Stimulated activated CD8-positive, alpha-beta memory T cell treated with anti-CD3 and anti-CD28 coated beads, Interleukin-7, amount 100 ng/mL, for 24 hours (primary cell): ENCODE data around the gene HES7.
"Not testable (repeated sequence)": the region's sequence is repeated elsewhere in the genome, so short reads cannot be mapped to it uniquely, and the experiment has no call there.

Source experiments
- DNase-seq: peaks from one replicate; pipeline ENCODE4 v3.0.0-alpha.2; 2020; ENCODE audit warnings: low read depth

Gene HES7

DNA sequence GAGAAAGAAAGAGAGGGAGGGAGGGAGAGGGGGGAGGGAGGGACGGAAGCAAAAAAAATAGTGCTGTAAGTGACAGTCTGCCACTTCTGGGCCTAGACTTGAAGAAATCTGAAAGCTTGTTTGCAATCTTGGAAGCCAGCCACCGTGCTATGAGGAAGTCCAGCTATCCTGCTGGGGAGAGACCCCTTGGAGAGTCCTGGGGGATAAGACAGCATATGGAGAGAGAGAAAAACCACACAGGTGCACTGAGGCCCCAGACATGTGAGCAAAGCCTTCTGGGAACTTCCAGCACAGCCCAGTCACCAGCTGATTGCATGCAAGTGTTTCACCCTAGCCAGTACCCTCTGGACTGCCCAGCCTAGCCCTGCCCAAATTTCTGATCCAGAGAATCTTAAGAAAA, 23.8 kb downstream of the HES7 start:
- no peak for DNase-seq

GRCh38 chr17:8096541-8096940, 27.4 kb downstream of the HES7 start:
- DNase-seq: no peak

DNA sequence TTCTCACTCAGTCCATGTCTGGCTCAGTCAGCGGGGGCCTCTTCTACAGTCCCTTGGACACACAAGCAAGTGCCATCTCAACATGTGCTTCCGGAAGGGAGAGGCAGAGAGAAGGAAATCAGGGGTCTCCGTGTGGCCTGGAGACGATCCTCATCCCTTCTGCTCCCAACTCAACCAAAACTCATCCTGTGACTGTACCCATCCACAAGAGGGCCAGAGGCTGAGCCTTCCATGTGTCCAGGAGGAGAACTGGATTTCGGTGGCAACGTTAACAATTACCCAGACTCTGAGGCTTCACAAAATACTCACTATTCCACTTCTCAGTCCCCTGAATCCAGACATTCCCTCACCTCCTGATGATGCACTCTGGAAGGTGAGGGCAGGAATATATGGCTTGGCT, 28.5 kb downstream of the HES7 start:
- DNase-seq: no peak

- DNase-seq: no peak
Observed at GRCh38 chr17:8091033-8091687, 32.7 kb downstream of the HES7 start.

DNA sequence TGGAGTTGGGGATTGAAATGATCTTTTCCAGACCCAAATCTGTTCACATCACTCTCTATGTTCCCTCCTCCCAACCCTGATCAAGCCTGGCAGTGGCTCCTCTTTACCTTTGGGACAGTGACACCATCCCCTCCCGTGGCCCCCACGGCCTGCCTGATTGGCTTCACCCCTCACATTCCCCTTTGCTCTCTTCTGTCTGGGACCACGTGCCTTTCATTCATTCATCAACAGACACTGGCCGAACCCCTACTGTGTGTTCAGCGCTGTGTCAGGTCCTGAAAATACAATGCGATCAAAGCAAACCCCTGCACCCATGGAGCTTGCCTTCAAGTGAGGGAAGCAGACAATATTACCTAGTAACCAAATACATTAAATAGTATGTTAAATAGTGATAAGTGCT, 34.2 kb downstream of the HES7 start:
- no peak for DNase-seq

DNA sequence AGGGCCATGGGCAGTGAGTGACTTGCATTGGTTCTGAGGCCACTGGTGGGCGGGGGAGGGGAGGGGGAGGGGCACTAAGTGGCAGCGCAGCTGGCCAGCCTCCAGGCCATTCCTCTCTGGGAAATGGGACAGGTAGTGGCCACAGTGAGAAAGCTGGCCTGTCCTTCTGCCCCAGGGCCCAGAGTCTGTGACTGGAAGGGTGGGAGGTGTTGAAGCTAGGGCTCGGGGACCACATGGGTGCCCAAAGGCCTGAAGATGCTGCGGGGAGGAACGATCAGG, 36.0 kb downstream of the HES7 start:
- no peak for DNase-seq

DNA sequence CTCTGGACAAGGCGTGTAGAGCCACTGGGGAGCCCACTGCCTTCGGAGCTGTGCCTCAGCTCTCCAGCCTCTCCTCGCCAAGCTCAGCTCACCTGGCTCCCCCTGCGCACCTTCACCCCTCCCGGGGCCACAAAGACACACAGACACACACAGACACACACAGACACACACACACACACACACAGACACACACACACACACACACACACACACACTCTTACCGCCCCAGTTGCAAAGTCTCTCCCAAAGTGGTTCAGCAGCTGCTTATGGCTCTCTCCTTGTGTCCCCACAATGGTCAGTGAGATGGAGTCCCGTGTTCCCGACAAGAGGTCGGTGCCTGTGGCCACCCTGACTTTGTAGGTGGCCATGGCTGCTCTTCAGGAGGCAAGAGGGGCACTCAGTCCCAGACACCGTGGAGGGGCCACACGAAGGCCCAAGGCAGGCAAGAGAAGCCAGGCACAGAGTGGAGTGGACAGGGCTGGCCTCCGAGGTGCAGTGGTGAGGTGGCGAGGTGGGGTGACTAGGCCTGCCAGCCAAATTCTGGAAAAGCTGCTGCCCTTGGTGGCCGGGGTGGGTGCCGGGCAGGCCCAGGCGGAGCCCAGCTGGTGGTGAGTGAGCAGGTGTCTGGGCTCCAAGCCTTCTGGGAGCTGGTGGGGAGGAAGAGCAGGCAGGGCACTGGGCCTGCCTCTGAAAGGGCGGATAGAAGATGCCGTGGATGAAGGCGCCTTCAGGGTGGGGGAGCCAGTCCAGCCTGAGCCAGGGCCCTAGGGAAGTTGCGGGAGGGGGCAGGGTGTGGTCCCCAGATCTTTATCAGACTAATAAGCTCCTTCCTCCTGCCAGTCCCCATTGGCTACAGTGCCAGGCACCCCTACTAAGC, 36.6 kb downstream of the HES7 start, which contains the start of gene ALOX12B:
Gene ALOX12B, minus strand, starts transcription at position 642 of the 877 bp plus-strand sequence. Its CDS starts 274 bp downstream, at position 368.
- no peak for DNase-seq

GRCh38 chr17:8084250-8084649, 39.7 kb downstream of the HES7 start:
- DNase-seq: no peak

DNA sequence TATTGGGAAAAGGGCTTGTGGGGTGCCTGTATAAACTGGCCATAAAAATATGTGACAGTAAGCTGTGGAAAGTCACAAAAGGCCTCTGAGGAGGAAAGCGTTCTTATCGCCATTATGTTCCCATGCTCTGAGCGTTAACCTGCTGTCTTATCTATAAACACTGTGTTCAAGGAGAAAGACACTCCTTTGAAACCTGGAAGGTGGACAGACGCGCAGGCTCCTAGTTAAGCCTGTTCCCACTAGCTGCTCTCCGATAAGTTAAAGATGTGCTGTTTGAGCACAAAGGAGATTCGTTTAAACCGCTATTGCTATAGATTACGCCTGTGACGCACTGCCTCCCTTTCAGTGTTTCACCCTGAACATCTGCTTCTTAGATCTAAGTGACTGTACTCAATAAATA, 41.6 kb downstream of the HES7 start:
- no peak for DNase-seq

GRCh38 chr17:8081876-8082275, 42.0 kb downstream of the HES7 start:
- DNase-seq: no peak

DNA sequence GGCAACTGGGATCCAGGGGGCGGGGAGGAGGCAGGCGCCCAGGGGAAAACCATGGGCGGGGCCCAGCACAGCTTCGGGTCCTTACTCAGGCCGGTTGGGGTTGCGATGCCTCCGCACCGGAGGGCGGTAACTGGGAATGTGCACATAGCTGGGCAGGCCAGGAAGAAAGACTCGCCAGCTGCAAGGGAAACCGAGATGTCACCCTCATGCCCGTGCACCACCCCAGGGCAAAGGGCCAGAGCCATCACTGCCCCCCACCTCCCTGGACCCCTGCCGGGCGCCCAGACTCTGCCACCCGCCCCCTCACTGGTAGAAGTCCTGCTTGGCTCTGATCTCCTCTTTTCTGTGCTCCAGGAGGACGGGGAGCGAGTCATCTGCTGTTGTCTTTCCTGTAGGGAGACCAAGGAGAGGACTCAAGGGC, 43.1 kb downstream of the HES7 start:
- no peak for DNase-seq

GRCh38 chr17:8080208-8080798, 43.6 kb downstream of the HES7 start:
- DNase-seq: no peak

DNA sequence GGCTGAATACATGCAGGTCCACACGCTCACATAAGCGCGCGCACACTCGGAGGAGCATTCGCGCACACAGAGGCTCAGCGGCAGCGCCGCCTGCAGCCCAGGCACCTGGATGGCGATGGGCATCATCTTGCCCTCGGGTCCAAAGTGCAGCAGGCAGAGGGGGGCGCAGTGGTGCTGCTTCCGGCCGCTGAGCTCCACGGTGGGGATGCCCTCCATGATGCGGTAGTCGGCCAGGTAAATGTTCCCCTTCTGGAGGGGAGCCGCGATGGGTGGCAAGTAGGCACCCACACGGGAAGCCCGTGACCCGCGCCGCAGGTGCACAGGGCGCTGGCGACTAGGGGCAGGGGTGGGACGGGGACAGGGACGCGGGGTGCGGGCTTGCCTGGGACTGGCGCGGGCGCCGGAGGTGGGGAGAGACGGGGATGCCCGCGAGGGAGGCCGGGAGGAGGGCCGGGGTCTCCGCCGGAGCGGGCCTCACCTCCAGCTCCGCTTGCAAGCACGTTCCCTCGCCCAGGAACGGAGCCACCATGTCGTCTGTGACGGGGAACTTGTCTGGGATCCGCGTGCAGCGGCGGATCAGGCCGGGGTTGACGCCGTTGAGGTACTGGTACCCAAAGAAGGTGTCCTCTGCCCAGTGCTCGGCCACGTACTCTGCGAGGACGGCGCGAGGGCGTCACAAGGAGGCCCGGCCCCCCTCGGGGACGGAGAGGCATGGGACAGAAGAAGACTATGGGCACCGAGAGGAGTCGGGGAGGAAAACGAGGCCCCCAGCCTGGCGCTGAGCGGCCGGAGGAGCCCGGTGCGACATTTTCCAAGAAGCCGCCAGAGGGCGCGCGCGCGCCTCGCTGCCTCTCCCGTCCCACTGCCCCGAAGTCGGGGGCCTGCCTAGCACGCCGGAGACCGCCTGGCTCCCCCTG, 44.4 kb downstream of the HES7 start:
- DNase-seq: peak; percentile 59

- not testable (repeated sequence) for DNase-seq
Observed at GRCh38 chr17:8077939-8078338, 46.0 kb downstream of the HES7 start.

GRCh38 chr17:8076502-8077266, 47.2 kb downstream of the HES7 start:
- DNase-seq: no peak

DNA sequence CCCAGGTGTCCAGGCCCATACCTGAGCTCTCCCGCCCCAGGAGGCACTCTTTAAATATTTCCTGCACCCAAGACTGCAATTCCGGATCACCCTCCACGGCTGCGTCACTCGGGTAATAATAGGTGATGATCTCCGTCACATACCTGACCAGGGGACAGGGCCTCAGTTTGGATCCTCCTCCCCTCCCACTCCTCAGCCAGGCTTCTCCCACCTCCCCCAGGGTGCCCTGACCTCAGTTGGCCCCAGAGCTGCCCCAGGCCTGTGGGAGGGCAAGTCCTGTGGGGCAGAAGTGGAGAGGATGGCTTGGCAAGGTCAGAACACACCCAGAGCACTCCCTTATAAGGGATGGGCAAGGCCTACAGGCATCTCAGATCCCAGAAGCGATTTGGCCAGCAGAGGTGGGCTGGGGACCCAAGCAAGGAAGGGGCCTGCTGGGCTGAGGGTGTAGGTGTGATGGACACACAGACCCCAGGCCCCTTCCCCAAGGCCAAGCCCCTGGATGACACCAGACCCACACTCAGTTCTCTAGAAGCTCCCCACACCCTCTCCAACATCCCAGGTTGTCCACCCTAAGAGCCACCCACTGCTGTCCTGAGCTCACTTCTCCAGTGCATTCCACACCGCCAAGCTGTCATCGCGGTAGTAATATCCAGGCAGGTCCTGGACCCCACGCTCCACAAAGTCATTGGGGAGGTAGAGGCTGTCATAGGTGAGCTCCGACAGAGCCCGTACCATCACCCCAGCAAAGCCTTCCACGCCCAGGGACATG, 48.1 kb downstream of the HES7 start:
- DNase-seq: no peak

DNA sequence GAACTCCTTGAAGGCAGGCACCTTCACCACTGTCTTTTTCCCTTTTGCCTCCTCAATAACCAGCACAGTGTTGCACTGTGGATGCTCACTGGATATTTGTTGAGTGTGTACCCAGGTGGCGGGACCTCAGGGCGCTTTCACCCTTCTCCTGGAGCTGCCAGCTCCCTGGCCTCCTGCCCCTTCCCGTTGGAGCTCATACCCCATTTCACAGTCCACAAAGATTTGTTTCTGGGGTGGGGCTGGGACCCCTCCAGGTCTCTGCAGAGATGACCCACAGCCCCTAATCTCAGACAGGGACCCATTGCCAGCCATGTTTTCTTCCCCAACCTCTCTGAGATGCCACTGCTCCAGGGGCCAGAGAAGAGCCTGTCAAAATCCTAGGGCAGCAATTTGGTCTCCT, 48.8 kb downstream of the HES7 start:
- no peak for DNase-seq

GRCh38 chr17:8074554-8074953, 49.4 kb downstream of the HES7 start:
- no peak for DNase-seq

- peak; percentile 68 for DNase-seq
Observed at GRCh38 chr17:8073627-8074484, 50.0 kb downstream of the HES7 start.
